Ovary (tissue), 9 donors: ENCODE results near the gene NUP188. TPM values are rescaled to one million over a fixed set of nuclear protein-coding genes. Genes with fewer than 3 reads are reported as not detected.

Experiments
- DNase-seq, 5 donors: peaks; one replicate each; pipeline ENCODE4 v3.0.0-alpha.2; 2019 to 2020
- H3K27ac ChIP-seq, 2 donors: fragments of 200-600 bp; one replicate each; pipeline versions ENCODE4 v1.5.1 to v1.8.0; 2019 to 2022
- H3K27me3 ChIP-seq: fragments of 200-600 bp; one replicate; pipeline ENCODE4 v1.8.0; 2022
- H3K36me3 ChIP-seq: fragments of 200-600 bp; sonication (generic); one replicate; pipeline ENCODE4 v1.5.1; 2019
- H3K4me1 ChIP-seq: one replicate; pipeline ENCODE4 v1.8.1; 2013; ENCODE audit warnings: mild to moderate bottlenecking, moderate library complexity; ENCODE audit not compliant: insufficient read depth
- H3K4me3 ChIP-seq: fragments of 200-600 bp; sonication (generic); one replicate; pipeline ENCODE4 v1.5.1; 2017
- H3K9me3 ChIP-seq, 2 donors: fragments of 200-600 bp in 1 of 2; sonication (generic) in 1 of 2; one replicate each; pipeline versions ENCODE4 v1.5.1 to v1.8.1; 2013 to 2019; ENCODE audit warnings: mild to moderate bottlenecking in 1 of 2, moderate library complexity in 1 of 2
- EP300 ChIP-seq: sonication (generic); formaldehyde crosslinking; IDR thresholded peaks from one replicate; pipeline ENCODE4 v1.6.1; 2017; ENCODE audit warnings: antibody characterized with exemption
- POLR2A ChIP-seq: fragments of 450-650 bp; IDR thresholded peaks from one replicate; pipeline ENCODE4 v1.6.1; 2017; ENCODE audit warnings: antibody characterized with exemption, mild to moderate bottlenecking, moderate library complexity
- WGBS, 3 donors: extraction: QIAGEN DNeasy Blood & Tissue Kit in 1 of 3; methylation state at CpG; one replicate each; pipeline versions ENCODE4 v1.1.5 to v1.1.7; 2013 to 2017; 5-methylcytosine and 5-hydroxymethylcytosine counted together
- intact Hi-C, 4 donors: fragments of 100-400 bp; cut with DNase I; formaldehyde crosslinking; loops; one replicate each; pipeline versions ENCODE4 v1.11.0 to v1.15.1; 2022 to 2023
- polyA plus RNA-seq, 2 donors: library from polyadenylated mRNA; stranded (reverse); fragments of 200-250 nt in 1 of 2; fragments of 350-450 nt in 1 of 2; fragmentation: Illumina TruSeq in 1 of 2; extraction: RNeasy Lipid Tissue Mini Kit (QIAGEN cat#74804) in 1 of 2; gene quantifications; one replicate each; pipeline ENCODE4 v1.2.3, GENCODE V29; 2013 to 2014
- total RNA-seq, 7 donors: library from RNA; depleted of rRNA in 2 of 7; stranded (reverse); fragments of >200 nt in 2 of 7; fragmentation: NEBNext Ultra II Directional in 3 of 7; extraction: Animal tissue kit (Norgen Biotek cat#: 25700) in 3 of 7; gene quantifications; one replicate each; pipeline versions ENCODE4 v1.1.0 to v1.2.4, GENCODE V29; 2016 to 2023
- TF ChIP-seq, protein P1 (sequence below), 3 donors: fragments of 450-650 bp in 2 of 3; fragments of 200-600 bp in 1 of 3; IDR thresholded peaks; one replicate each; pipeline versions ENCODE4 v1.5.1 to v1.8.0; 2016 to 2022; ENCODE audit warnings: antibody characterized with exemption in 3 of 3, mild to moderate bottlenecking in 1 of 3
- donor health status: DM: no; HTN: no; CAD: no; lungs with moderate emphysema.
- donor health status: DM: no; HTN: no; CAD: no.
- donor health status: Bipolar disorder and iron deficiency.
- donor health status: DM: yes; HTN: yes; CAD: no.
- donor health status: DM: no; HTN: no; CAD: no.
- donor health status: DM: yes; HTN: yes; CAD: no.

The NUP188 gene
- total and polyA plus RNA-seq, 9 donors: 10.6 to 43.8 (median 25.1) TPM

DNA sequence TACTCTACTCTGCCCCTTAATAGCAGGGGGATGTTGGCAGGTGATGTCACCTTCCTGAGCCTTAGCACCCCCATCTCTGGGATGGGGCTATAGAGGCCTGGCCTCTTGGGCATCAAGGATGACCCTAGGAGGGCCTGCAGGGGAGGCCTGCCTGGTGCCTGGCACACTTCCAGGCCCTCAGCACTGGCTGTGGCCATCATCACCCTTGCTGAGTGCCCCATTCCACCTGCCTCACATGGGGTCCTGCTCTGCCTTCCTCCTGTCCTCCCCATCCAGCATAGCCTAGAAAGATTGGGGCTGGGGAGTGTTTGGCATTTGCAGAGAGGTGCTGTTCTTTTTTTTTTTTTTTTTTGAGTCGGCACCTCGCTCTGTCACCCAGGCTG, 44.4 kb upstream of the NUP188 start:
- WGBS, 3 donors: 80 to 94% (median 93%) methylated on average over 2 of the region's 2 CpGs
- Histone ChIP-seq H3K4me1 (no peaks in the 10 kb centered on the region), H3K36me3 (no peaks in the 10 kb centered on the region), H3K9me3 (no peaks in the 10 kb centered on the region), H3K27me3 (no peaks in the 10 kb centered on the region), H3K27ac (no peak overlapping the region), H3K4me3 (no peak overlapping the region)
- no peak for TF ChIP-seq EP300
- intact Hi-C loops: no loop called here
- no peak for DNase-seq

DNA sequence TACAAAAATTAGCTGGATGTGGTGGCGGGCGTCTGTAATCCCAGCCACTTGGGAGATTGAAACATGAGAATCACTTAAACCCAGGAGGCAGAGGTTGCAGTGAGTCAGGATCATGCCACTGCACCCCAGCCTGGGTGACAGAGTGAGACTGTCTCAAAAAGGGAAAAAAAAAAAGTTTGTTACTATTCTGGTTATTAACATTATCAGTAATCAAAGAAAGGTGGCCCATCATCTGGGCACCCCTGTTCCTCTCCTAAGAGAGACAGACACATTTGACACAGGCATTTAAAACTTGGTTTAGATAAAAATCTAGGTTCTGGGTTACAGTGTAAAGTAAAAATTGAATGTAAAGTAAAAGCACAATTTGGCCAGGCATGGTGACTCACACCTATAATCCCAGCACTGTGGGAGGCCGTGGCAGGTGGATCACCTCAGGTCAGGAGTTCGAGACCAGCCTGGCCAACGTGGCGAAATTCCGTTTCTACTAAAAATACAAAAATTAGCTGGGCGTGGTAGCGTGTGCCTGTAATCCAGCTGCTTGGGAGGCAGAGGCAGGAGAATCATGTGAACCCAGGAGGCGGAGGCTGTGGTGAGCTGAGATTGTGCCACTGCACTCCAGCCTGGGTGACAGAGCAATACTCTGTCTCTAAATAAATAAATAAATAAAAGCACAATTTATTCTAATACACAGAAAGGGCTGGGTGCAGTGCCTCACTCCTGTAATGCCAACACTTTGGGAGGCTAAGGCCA, 43.5 kb upstream of the NUP188 start:
- H3K27me3 ChIP-seq: no peaks in the 10 kb centered on the region
- H3K4me3 ChIP-seq: no peak overlapping the region
- DNase-seq: no peak
- no peaks in the 10 kb centered on the region for H3K4me1 ChIP-seq
- TF ChIP-seq POLR2A: no peak
- no peak for TF ChIP-seq EP300
- TF ChIP-seq, protein P1, sequence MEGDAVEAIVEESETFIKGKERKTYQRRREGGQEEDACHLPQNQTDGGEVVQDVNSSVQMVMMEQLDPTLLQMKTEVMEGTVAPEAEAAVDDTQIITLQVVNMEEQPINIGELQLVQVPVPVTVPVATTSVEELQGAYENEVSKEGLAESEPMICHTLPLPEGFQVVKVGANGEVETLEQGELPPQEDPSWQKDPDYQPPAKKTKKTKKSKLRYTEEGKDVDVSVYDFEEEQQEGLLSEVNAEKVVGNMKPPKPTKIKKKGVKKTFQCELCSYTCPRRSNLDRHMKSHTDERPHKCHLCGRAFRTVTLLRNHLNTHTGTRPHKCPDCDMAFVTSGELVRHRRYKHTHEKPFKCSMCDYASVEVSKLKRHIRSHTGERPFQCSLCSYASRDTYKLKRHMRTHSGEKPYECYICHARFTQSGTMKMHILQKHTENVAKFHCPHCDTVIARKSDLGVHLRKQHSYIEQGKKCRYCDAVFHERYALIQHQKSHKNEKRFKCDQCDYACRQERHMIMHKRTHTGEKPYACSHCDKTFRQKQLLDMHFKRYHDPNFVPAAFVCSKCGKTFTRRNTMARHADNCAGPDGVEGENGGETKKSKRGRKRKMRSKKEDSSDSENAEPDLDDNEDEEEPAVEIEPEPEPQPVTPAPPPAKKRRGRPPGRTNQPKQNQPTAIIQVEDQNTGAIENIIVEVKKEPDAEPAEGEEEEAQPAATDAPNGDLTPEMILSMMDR (IDR thresholded peaks at IDR 0.05): no peak
- no peaks in the 10 kb centered on the region for H3K9me3 ChIP-seq
- H3K27ac ChIP-seq: no peak overlapping the region
- intact Hi-C loops: no loop called here
- no peaks in the 10 kb centered on the region for H3K36me3 ChIP-seq
- 92 to 95% (median 93%) methylated on average over 10 of the region's 10 CpGs for WGBS, 3 donors

DNA sequence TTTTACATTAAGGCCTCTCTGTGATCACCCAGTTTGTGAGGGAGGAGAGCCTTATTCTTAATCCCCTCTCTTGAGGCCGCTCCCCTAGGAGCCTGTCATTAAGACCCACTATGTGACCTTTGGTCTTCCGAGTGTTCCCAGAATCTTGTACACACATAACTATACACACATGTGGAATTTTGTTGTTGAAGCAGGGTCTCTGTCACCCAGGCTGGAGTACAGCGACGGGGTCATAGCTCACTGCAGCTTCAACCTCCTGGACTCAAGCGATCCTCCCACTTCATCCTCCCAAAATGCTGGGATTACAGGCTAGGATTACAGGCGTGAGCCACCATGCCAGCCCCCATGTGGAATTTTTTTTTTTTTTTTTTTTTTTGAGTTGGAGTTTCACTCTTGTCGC, 41.5 kb upstream of the NUP188 start:
- no peaks in the 10 kb centered on the region for H3K36me3 ChIP-seq
- no peaks in the 10 kb centered on the region for H3K9me3 ChIP-seq
- WGBS, 3 donors: 74 to 85% (median 78%) methylated on average over 7 of the region's 7 CpGs
- H3K4me1 ChIP-seq: peaks cover 6% of the 10 kb centered on the region
- H3K27ac ChIP-seq: no peak overlapping the region
- H3K27me3 ChIP-seq: no peaks in the 10 kb centered on the region
- TF ChIP-seq EP300: no peak
- TF ChIP-seq, protein P1 (IDR thresholded peaks at IDR 0.05): no peak
- no peak for TF ChIP-seq POLR2A
- intact Hi-C loops: no loop called here
- no peak overlapping the region for H3K4me3 ChIP-seq
- DNase-seq: no peak

GRCh38 chr9:128906741-128907140, 40.8 kb upstream of the NUP188 start:
- DNase-seq: no peak
- Histone ChIP-seq H3K36me3 (no peaks in the 10 kb centered on the region), H3K27ac (no peak overlapping the region), H3K4me3 (no peak overlapping the region), H3K27me3 (no peaks in the 10 kb centered on the region), H3K9me3 (no peaks in the 10 kb centered on the region), H3K4me1 (peaks cover 10% of the 10 kb centered on the region)
- intact Hi-C loops: no loop called here
- TF ChIP-seq POLR2A: no peak
- no peak for TF ChIP-seq EP300
- TF ChIP-seq, protein P1 (IDR thresholded peaks at IDR 0.05): no peak
- whole genome bisulfite sequencing, 3 donors: 8 to 18% (median 15%) methylated on average over 2 of the region's 2 CpGs

DNA sequence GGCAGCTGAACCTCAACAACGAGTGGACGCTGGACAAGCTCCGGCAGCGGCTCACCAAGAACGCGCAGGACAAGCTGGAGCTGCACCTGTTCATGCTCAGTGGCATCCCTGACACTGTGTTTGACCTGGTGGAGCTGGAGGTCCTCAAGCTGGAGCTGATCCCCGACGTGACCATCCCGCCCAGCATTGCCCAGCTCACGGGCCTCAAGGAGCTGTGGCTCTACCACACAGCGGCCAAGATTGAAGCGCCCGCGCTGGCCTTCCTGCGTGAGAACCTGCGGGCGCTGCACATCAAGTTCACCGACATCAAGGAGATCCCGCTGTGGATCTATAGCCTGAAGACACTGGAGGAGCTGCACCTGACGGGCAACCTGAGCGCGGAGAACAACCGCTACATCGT, 39.1 kb upstream of the NUP188 start:
- peaks cover 25% of the 10 kb centered on the region for H3K4me1 ChIP-seq
- no peak overlapping the region for H3K27ac ChIP-seq
- 97 to 98% (median 97%) methylated on average over 24 of the region's 24 CpGs for WGBS, 3 donors
- H3K27me3 ChIP-seq: no peaks in the 10 kb centered on the region
- no peaks in the 10 kb centered on the region for H3K36me3 ChIP-seq
- intact Hi-C loops: no loop called here
- DNase-seq: no peak
- no peaks in the 10 kb centered on the region for H3K9me3 ChIP-seq
- no peak overlapping the region for H3K4me3 ChIP-seq
- TF ChIP-seq POLR2A (no peak), EP300 (no peak)
- TF ChIP-seq, protein P1 (IDR thresholded peaks at IDR 0.05): no peak
